ENCODE results near the gene SLC27A5.
"Not testable (repeated sequence)": the region's sequence is repeated elsewhere in the genome, so short reads cannot be mapped to it uniquely, and the experiment has no call there.

Gene SLC27A5

DNA sequence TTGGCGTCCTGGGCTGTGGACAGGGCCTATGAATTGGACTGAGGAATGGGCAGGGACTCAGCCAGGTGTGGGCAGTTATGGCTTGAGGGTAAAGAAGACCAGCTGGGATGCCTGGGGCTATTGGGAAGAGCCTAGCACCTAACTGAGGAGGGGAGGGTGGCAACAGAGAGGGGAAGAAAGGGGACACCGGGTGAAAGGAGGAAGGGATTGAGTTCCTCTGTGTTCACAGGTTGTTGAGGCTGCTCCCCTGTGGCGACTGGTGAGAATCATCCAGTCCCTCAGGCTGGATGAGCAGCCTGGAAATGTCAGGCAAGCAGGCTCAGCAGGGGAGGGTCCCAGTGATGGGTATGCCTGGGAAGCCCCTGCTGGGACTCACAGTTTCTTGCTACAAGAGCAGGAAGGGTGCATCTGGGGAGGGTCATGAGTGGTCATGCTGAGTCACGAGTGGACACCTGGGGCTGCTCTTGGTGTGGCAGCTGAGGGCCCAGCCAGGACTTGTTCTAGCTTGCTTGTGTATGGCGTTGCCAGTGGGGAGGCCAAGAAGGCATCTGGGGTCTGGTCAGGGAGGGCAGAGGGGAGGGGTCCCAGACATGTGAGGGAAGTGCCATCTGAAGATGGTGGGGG is 43.5 kb downstream of the SLC27A5 start:
- DNase-seq (ENCODE audit: low spot score) = no peak

GRCh38 chr19:58466760-58467589 is 44.8 kb downstream of the SLC27A5 start, which contains the start of gene ZNF324:
TSS of gene ZNF324 (plus strand) at chr19:58467080. CDS start at chr19:58469186, 2,106 bp downstream.
- DNase-seq (ENCODE audit: low spot score) = peak; percentile 96

DNA sequence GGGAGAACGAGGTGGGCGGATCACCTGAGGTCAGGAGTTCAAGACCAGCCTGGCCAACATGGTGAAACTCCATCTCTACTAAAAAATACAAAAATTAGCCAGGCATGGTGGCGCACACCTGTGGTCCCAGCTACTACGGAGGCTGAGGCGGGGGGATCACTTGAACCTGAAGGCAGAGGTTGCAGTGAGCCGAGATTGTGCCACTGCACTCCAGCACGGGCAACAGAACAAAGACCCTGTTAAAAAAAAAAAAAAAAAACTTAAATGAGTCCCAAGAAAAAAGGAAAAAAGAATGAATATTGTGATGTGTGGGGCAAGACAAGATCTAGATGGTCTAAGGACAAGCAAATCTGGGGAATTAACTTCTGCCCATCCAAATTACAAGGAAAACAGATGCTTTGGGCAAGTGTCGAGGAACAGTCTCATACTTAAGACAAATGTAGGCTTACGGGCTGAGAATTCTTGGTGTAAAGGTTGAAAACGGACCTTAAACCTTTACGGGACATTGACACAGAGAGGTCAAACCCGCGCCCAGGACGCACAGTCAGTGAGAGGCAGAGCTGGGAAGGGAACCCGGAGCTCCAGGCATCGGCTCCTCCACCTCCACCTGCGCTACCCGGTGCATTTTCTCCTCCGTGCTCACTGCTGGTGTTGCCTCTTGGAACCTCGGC is 45.6 kb downstream of the SLC27A5 start:
- no peak for DNase-seq (ENCODE audit: low spot score)

DNA sequence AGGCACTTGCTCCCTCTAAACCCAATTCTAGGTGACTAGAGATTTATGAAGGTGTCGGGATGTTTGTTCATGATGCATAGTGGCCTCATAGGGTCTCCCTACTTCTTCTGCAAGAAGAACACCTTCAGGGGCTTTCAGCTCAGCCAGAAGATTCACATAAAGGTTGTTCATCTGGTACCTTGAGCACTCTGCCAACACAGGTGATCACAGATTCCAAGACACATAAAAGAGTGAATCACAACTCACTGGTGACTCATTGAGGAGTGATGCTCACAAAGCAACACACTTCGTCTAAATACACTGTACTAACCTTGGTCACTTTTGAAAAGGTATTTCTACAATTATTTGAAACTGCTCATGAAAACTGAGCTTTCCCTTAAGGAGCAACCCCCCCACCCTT is 51.8 kb downstream of the SLC27A5 start:
- DNase-seq (ENCODE audit: low spot score) = no peak

DNA sequence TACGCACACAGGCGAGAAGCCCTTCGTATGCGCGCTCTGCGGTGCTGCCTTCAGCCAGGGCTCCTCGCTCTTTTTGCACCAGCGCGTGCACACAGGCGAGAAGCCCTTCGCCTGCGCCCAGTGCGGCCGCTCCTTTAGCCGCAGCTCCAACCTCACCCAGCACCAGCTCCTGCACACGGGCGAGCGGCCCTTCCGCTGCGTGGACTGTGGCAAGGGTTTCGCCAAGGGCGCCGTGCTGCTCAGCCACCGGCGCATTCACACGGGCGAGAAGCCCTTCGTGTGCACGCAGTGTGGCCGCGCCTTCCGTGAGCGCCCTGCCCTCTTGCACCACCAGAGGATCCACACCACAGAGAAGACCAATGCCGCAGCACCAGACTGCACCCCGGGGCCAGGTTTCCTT is 55.7 kb downstream of the SLC27A5 start:
- DNase-seq (ENCODE audit: low spot score) = no peak

DNA sequence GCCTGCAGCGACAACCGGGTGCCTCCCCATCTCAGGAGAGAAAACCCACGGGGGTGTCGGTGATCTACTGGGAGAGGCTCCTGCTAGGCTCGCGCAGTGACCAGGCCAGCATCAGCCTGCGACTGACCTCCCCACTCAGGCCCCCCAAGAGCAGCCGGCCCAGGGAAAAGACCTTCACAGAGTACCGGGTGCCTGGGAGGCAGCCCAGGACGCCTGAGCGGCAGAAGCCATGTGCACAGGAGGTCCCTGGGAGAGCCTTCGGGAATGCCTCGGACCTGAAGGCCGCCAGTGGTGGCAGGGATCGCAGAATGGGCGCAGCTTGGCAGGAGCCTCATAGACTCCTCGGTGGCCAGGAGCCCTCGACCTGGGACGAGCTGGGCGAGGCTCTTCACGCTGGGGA is 56.5 kb downstream of the SLC27A5 start:
- no peak for DNase-seq (ENCODE audit: low spot score)

- DNase-seq (ENCODE audit: low spot score) = no peak
These were observed 58.0 kb downstream of the SLC27A5 start for GRCh38 chr19:58453743-58454142.

- DNase-seq (ENCODE audit: low spot score) = peak; percentile 97
These were observed 60.3 kb downstream of the SLC27A5 start, which contains the start of gene ZNF324B for GRCh38 chr19:58451358-58452101. TSS of gene ZNF324B (plus strand) at chr19:58451622. CDS start at chr19:58453702, 2,080 bp downstream.

DNA sequence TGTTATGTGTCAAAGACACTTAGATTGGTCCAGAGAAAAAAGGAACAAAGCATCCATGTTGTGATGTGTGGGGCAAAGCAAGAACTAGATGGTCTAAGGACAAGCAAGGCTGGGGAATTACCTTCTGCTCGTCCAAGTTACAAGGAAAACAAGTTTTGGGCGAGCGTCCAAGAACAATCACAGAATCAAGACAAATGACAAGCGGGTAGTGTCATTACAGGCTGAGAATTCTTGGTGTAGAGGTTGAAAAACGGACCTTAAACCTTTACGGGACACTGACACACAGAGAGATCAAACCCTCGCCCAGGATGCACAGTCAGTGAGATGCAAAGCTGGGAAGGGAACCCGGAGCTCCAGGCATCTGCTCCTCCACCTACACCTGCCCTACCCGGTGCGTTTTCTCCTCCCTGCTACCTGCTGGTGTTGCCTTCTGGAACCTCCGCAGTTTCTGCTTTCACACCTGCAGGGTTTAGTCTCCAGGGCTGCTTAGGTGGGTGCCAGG is 60.9 kb downstream of the SLC27A5 start:
- no peak for DNase-seq (ENCODE audit: low spot score)

- DNase-seq (ENCODE audit: low spot score) = not testable (repeated sequence)
These were observed 61.8 kb downstream of the SLC27A5 start for GRCh38 chr19:58449980-58450379.

GRCh38 chr19:58448860-58449259 is 62.9 kb downstream of the SLC27A5 start:
- not testable (repeated sequence) for DNase-seq (ENCODE audit: low spot score)
